ENCODE results near the gene CHD5. TPM values are rescaled to one million over a fixed set of nuclear protein-coding genes. Genes with fewer than 3 reads are reported as not detected.

The CHD5 gene
- polyA plus RNA-seq, 1 donor (not counting 4 experiments of a cell fraction or from before 2014, with no cell fraction given): 0.07 TPM

DNA sequence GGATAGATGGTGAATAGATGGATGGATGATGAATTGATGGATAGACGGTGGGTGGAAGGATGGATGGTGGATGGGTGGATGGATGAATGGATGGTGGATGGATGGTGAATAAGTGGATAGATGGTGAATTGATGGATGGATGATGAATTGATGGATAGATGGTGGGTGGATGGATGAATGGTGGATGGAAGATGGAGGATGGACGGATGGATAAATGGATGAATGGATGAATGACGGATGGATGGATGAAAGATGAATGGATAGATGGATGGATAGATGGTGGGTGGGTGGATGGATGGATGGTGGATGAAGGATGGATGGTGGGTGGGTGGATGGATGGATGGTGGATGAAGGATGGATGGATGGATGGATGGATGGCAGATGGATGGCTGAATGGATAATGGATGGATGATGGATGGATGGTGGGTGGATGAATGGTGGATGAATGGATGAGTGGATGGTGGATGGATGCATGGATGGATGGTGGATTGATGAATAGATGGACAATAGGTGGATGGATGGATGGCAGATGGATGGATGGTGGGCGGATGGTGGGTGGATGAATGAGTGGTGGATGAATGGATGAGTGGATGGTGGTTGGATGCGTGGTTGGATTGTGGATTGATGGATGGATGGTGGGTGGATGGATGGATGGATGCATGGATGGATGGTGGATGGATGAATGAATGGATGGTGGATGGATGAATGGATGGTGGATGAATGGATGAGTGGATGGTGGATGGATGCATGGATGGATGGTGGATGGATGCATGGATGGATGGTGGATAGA is 5.3 kb downstream of the CHD5 start:
- FAIRE-seq (no peak), DNase-seq (ENCODE audit: low read depth, low spot score) (no peak)
- peaks cover 5% of the 10 kb centered on the region for H3K4me1 ChIP-seq (ENCODE audit: control insufficient read depth, extremely low read depth, insufficient read depth, low read length)
- no peaks in the 10 kb centered on the region for H3K9me1 ChIP-seq (ENCODE audit: control insufficient read depth, extremely low read depth, insufficient read depth, low read length)
- dilution Hi-C loops (cut with MboI; ENCODE audit: extremely low pct_ligation_motif_present, low sequenced_read_pairs): no loop called here
- no peak overlapping the region for H3K9ac ChIP-seq (ENCODE audit: control insufficient read depth, extremely low read depth, insufficient read depth, low read length)
- H2AFZ ChIP-seq (ENCODE audit: control insufficient read depth, low read length): no peak overlapping the region
- H3K9me3 ChIP-seq (ENCODE audit: control insufficient read depth, low read depth, low read length): no peaks in the 10 kb centered on the region
- no peaks in the 10 kb centered on the region for H3K79me2 ChIP-seq (ENCODE audit: control insufficient read depth, insufficient read depth, low read length)
- H3K27me3 ChIP-seq (ENCODE audit: control insufficient read depth, extremely low read depth, insufficient read depth, low read length): peaks cover 61% of the 10 kb centered on the region
- no peaks in the 10 kb centered on the region for H3K36me3 ChIP-seq (ENCODE audit: control insufficient read depth in 2 of 2, extremely low read depth in 1 of 2, insufficient read depth in 2 of 2, low read length in 2 of 2)
- no peak overlapping the region for H3K4me2 ChIP-seq (ENCODE audit: control insufficient read depth, extremely low read depth, insufficient read depth, low read depth, low read length)
- no peak overlapping the region for H3K4me3 ChIP-seq (ENCODE audit: control insufficient read depth in 2 of 3, extremely low read depth in 1 of 3, insufficient read depth in 2 of 3, low read depth in 1 of 3, low read length in 3 of 3)
- no peak overlapping the region for H3K27ac ChIP-seq (ENCODE audit: control insufficient read depth, insufficient read depth, low read length)
- TF ChIP-seq EZH2 (IDR thresholded peaks at IDR 0.05; ENCODE audit: low read length): no peak
- peaks cover 5% of the 10 kb centered on the region for H4K20me1 ChIP-seq (ENCODE audit: control insufficient read depth, extremely low read depth, insufficient read depth, low read length)

DNA sequence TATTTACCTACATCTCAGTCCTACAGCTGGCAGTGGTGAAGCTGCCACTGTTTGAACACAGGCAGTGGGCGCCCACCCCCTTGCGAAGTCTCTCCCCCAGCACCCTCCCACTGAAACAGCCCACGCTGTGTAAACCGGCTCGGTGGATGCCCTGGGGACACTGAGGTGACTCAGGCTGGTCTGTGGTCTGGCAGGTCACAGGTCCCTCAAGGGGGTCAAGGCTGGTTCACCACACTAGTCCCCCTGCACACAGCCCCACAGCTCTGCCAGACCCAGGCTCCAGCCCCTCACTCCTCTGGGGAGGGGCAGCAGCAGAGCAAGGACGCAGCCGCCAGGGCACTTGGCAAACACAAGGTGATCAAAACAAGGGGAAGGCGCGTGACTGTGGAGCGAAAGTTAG is 7.6 kb downstream of the CHD5 start:
- Histone ChIP-seq H4K20me1 (ENCODE audit: control insufficient read depth, extremely low read depth, insufficient read depth, low read length) (no peaks in the 10 kb centered on the region), H3K27ac (ENCODE audit: control insufficient read depth, insufficient read depth, low read length) (no peak overlapping the region), H3K27me3 (ENCODE audit: control insufficient read depth, extremely low read depth, insufficient read depth, low read length) (peaks cover 46% of the 10 kb centered on the region), H3K4me2 (ENCODE audit: control insufficient read depth, extremely low read depth, insufficient read depth, low read depth, low read length) (no peak overlapping the region), H2AFZ (ENCODE audit: control insufficient read depth, low read length) (no peak overlapping the region), H3K4me3 (ENCODE audit: control insufficient read depth in 2 of 3, extremely low read depth in 1 of 3, insufficient read depth in 2 of 3, low read depth in 1 of 3, low read length in 3 of 3) (no peak overlapping the region), H3K36me3 (ENCODE audit: control insufficient read depth in 2 of 2, extremely low read depth in 1 of 2, insufficient read depth in 2 of 2, low read length in 2 of 2) (no peaks in the 10 kb centered on the region), H3K9me3 (ENCODE audit: control insufficient read depth, low read depth, low read length) (no peaks in the 10 kb centered on the region), H3K9ac (ENCODE audit: control insufficient read depth, extremely low read depth, insufficient read depth, low read length) (no peak overlapping the region), H3K79me2 (ENCODE audit: control insufficient read depth, insufficient read depth, low read length) (no peaks in the 10 kb centered on the region), H3K9me1 (ENCODE audit: control insufficient read depth, extremely low read depth, insufficient read depth, low read length) (no peaks in the 10 kb centered on the region), H3K4me1 (ENCODE audit: control insufficient read depth, extremely low read depth, insufficient read depth, low read length) (no peaks in the 10 kb centered on the region)
- TF ChIP-seq, protein P1, sequence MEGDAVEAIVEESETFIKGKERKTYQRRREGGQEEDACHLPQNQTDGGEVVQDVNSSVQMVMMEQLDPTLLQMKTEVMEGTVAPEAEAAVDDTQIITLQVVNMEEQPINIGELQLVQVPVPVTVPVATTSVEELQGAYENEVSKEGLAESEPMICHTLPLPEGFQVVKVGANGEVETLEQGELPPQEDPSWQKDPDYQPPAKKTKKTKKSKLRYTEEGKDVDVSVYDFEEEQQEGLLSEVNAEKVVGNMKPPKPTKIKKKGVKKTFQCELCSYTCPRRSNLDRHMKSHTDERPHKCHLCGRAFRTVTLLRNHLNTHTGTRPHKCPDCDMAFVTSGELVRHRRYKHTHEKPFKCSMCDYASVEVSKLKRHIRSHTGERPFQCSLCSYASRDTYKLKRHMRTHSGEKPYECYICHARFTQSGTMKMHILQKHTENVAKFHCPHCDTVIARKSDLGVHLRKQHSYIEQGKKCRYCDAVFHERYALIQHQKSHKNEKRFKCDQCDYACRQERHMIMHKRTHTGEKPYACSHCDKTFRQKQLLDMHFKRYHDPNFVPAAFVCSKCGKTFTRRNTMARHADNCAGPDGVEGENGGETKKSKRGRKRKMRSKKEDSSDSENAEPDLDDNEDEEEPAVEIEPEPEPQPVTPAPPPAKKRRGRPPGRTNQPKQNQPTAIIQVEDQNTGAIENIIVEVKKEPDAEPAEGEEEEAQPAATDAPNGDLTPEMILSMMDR (optimal IDR thresholded peaks at IDR 0.05 in 1 of 3, IDR thresholded peaks at IDR 0.05 in 1 of 3, conservative IDR thresholded peaks at IDR 0.05 in 1 of 3; ENCODE audit: extremely low read depth in 1 of 3, insufficient read depth in 2 of 3, low read length in 3 of 3): no peak
- no peak for TF ChIP-seq EZH2 (IDR thresholded peaks at IDR 0.05; ENCODE audit: low read length)
- DNase-seq (ENCODE audit: low read depth, low spot score) (no peak), FAIRE-seq (no peak)
- dilution Hi-C loops (cut with MboI; ENCODE audit: extremely low pct_ligation_motif_present, low sequenced_read_pairs): no loop called here

Data from keratinocyte (primary cell).